Raji (cell line): ENCODE data around the gene SLC27A1.

Experiments used
- POLR2A ChIP-seq: IDR thresholded peaks from 2 replicates; pipeline ENCODE4 v1.6.1; 2011; ENCODE audit warnings: low read depth, low read length, control low read depth; ENCODE audit not compliant: insufficient read depth

The SLC27A1 gene

GRCh38 chr19:17450264-17451075 lies 19.9 kb upstream of the SLC27A1 start:
- no peak for TF ChIP-seq POLR2A

GRCh38 chr19:17451820-17452219 lies 18.5 kb upstream of the SLC27A1 start:
- TF ChIP-seq POLR2A = no peak

- TF ChIP-seq POLR2A = no peak
Measured at GRCh38 chr19:17454576-17455071, 15.7 kb upstream of the SLC27A1 start.

GRCh38 chr19:17455308-17456123 lies 14.8 kb upstream of the SLC27A1 start:
- no peak for TF ChIP-seq POLR2A

- TF ChIP-seq POLR2A = no peak
Measured at GRCh38 chr19:17456127-17456526, 14.2 kb upstream of the SLC27A1 start.

GRCh38 chr19:17457616-17458015 lies 12.7 kb upstream of the SLC27A1 start:
- TF ChIP-seq POLR2A = no peak

- TF ChIP-seq POLR2A = no peak
Measured at GRCh38 chr19:17458970-17459369, 11.4 kb upstream of the SLC27A1 start.

- TF ChIP-seq POLR2A = no peak
Measured at GRCh38 chr19:17460372-17461230, 9.7 kb upstream of the SLC27A1 start, which contains the start of gene NXNL1. NXNL1 (minus strand) TSS chr19:17460926; CDS start chr19:17460869, 57 bp downstream.

GRCh38 chr19:17466487-17466850 lies 3.9 kb upstream of the SLC27A1 start:
- TF ChIP-seq POLR2A = no peak

- TF ChIP-seq POLR2A = no peak
Measured at GRCh38 chr19:17467471-17468301, 2.6 kb upstream of the SLC27A1 start.

- TF ChIP-seq POLR2A = no peak
Measured at GRCh38 chr19:17468302-17469091, 1.8 kb upstream of the SLC27A1 start.

- TF ChIP-seq POLR2A = no peak
Measured at GRCh38 chr19:17469092-17469480, 1.2 kb upstream of the SLC27A1 start.

- 0 out of 2 replicates have a peak, but pooled peaks have one; percentile 7 for TF ChIP-seq POLR2A
Measured at GRCh38 chr19:17469481-17470067, 750 bp upstream of the SLC27A1 start.
